Measurements from ENCODE around the gene SIX1. TPM values are rescaled to one million over a fixed set of nuclear protein-coding genes. Genes with fewer than 3 reads are reported as not detected.

Gene SIX1
- total RNA-seq, 1 experiment from 2014 or later: 0.59 TPM

DNA sequence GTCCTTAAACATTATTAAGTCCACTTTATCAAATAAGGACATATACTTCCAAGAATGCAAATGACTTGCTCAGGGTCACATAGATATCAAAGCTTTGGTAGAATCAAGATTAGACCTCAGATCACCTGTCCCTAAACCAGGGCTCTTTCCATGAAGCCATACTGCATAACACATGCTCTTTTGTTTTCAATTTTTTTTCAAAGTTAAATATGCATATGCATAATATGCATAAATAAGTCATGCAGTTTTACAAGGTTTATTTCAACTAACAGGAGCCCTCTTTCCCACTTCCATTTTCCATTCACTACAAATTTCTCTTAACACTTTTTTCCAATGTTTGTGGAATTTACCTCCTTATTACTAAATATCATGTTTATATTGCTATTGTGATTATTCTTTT lies 53.1 kb downstream of the SIX1 start:
- CTCF ChIA-PET: no interaction called here
- no peak for TF ChIP-seq ZNF317 (CRISPR knock-in tag; IDR thresholded peaks at IDR 0.05; ENCODE audit: borderline replicate concordance, low read depth)
- TF ChIP-seq, protein P1, sequence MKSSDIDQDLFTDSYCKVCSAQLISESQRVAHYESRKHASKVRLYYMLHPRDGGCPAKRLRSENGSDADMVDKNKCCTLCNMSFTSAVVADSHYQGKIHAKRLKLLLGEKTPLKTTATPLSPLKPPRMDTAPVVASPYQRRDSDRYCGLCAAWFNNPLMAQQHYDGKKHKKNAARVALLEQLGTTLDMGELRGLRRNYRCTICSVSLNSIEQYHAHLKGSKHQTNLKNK (CRISPR knock-in tag; IDR thresholded peaks at IDR 0.05): no peak
- TF ChIP-seq, protein P2, sequence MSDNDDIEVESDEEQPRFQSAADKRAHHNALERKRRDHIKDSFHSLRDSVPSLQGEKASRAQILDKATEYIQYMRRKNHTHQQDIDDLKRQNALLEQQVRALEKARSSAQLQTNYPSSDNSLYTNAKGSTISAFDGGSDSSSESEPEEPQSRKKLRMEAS (CRISPR knock-in tag; IDR thresholded peaks at IDR 0.05): no peak
- TF ChIP-seq IRF2 (CRISPR knock-in tag; IDR thresholded peaks at IDR 0.05; ENCODE audit: borderline replicate concordance, low read depth): no peak
- TF ChIP-seq, protein P3, sequence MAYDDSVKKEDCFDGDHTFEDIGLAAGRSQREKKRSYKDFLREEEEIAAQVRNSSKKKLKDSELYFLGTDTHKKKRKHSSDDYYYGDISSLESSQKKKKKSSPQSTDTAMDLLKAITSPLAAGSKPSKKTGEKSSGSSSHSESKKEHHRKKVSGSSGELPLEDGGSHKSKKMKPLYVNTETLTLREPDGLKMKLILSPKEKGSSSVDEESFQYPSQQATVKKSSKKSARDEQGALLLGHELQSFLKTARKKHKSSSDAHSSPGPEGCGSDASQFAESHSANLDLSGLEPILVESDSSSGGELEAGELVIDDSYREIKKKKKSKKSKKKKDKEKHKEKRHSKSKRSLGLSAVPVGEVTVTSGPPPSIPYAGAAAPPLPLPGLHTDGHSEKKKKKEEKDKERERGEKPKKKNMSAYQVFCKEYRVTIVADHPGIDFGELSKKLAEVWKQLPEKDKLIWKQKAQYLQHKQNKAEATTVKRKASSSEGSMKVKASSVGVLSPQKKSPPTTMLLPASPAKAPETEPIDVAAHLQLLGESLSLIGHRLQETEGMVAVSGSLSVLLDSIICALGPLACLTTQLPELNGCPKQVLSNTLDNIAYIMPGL (CRISPR knock-in tag; IDR thresholded peaks at IDR 0.05): no peak
- Mint-ChIP-seq H3K4me1 (peaks cover 28% of the 10 kb centered on the region), H3K4me3 (no peak overlapping the region), H3K27ac (no peak overlapping the region), H3K9me3 (no peaks in the 10 kb centered on the region), H3K27me3 (ENCODE audit: low read depth) (no peaks in the 10 kb centered on the region), H3K36me3 (no peaks in the 10 kb centered on the region)
- DNase-seq (ENCODE audit: low spot score) (no peak), ATAC-seq (no peak)
- POLR2A ChIA-PET: no interaction called here

GRCh38 chr14:60594062-60594461 lies 55.2 kb downstream of the SIX1 start:
- Mint-ChIP-seq H3K36me3 (no peaks in the 10 kb centered on the region), H3K4me1 (peaks cover 21% of the 10 kb centered on the region), H3K27me3 (ENCODE audit: low read depth) (no peaks in the 10 kb centered on the region), H3K4me3 (no peak overlapping the region), H3K27ac (no peak overlapping the region), H3K9me3 (no peaks in the 10 kb centered on the region)
- no peak for DNase-seq (ENCODE audit: low spot score)
- no peak for ATAC-seq
- TF ChIP-seq CBFB (CRISPR knock-in tag; IDR thresholded peaks at IDR 0.05; ENCODE audit: low read depth): no peak
- TF ChIP-seq, protein P4, sequence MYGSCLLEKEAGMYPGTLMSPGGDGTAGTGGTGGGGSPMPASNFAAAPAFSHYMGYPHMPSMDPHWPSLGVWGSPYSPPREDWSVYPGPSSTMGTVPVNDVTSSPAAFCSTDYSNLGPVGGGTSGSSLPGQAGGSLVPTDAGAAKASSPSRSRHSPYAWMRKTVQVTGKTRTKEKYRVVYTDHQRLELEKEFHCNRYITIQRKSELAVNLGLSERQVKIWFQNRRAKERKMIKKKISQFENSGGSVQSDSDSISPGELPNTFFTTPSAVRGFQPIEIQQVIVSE (CRISPR knock-in tag; IDR thresholded peaks at IDR 0.05; ENCODE audit: borderline replicate concordance): no peak
- TF ChIP-seq FOXP4 (CRISPR knock-in tag; IDR thresholded peaks at IDR 0.05): no peak
- TF ChIP-seq, protein P5, sequence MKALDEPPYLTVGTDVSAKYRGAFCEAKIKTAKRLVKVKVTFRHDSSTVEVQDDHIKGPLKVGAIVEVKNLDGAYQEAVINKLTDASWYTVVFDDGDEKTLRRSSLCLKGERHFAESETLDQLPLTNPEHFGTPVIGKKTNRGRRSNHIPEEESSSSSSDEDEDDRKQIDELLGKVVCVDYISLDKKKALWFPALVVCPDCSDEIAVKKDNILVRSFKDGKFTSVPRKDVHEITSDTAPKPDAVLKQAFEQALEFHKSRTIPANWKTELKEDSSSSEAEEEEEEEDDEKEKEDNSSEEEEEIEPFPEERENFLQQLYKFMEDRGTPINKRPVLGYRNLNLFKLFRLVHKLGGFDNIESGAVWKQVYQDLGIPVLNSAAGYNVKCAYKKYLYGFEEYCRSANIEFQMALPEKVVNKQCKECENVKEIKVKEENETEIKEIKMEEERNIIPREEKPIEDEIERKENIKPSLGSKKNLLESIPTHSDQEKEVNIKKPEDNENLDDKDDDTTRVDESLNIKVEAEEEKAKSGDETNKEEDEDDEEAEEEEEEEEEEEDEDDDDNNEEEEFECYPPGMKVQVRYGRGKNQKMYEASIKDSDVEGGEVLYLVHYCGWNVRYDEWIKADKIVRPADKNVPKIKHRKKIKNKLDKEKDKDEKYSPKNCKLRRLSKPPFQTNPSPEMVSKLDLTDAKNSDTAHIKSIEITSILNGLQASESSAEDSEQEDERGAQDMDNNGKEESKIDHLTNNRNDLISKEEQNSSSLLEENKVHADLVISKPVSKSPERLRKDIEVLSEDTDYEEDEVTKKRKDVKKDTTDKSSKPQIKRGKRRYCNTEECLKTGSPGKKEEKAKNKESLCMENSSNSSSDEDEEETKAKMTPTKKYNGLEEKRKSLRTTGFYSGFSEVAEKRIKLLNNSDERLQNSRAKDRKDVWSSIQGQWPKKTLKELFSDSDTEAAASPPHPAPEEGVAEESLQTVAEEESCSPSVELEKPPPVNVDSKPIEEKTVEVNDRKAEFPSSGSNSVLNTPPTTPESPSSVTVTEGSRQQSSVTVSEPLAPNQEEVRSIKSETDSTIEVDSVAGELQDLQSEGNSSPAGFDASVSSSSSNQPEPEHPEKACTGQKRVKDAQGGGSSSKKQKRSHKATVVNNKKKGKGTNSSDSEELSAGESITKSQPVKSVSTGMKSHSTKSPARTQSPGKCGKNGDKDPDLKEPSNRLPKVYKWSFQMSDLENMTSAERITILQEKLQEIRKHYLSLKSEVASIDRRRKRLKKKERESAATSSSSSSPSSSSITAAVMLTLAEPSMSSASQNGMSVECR (CRISPR knock-in tag; IDR thresholded peaks at IDR 0.05; ENCODE audit: borderline replicate concordance): no peak
- no peak for TF ChIP-seq ZNF121 (CRISPR knock-in tag; IDR thresholded peaks at IDR 0.05)
- no peak for TF ChIP-seq ETV6 (CRISPR knock-in tag; IDR thresholded peaks at IDR 0.05)
- no peak for TF ChIP-seq ATF1 (CRISPR knock-in tag; IDR thresholded peaks at IDR 0.05)
- no peak for TF ChIP-seq CREM (CRISPR knock-in tag; IDR thresholded peaks at IDR 0.05)
- TF ChIP-seq KAT7 (CRISPR knock-in tag; IDR thresholded peaks at IDR 0.05; ENCODE audit: borderline replicate concordance): no peak
- TF ChIP-seq, protein P6, sequence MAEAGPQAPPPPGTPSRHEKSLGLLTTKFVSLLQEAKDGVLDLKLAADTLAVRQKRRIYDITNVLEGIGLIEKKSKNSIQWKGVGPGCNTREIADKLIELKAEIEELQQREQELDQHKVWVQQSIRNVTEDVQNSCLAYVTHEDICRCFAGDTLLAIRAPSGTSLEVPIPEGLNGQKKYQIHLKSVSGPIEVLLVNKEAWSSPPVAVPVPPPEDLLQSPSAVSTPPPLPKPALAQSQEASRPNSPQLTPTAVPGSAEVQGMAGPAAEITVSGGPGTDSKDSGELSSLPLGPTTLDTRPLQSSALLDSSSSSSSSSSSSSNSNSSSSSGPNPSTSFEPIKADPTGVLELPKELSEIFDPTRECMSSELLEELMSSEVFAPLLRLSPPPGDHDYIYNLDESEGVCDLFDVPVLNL (CRISPR knock-in tag; IDR thresholded peaks at IDR 0.05; ENCODE audit: borderline replicate concordance, low read depth): no peak
- TF ChIP-seq ZBTB21 (CRISPR knock-in tag; IDR thresholded peaks at IDR 0.05; ENCODE audit: borderline replicate concordance): no peak
- ChIA-PET CTCF (no interaction called here), POLR2A (interaction anchor here (0.6 kb wide), 1 partner anchor 836 kb away, joined by 3 read pairs; no protein-coding TSS in a partner anchor)

Data from WTC11 (cell line).